ENCODE measurements around the gene OS9.
A peak's percentile ranks its signal among the peaks of the same experiment; 100 is the strongest.

Gene OS9

GRCh38 chr12:57726884-57727757 is 33.2 kb downstream of the OS9 start:
- no peak for DNase-seq (ENCODE audit: extremely low read depth, low read depth)
- peak; percentile 46 for TF ChIP-seq CTCF (IDR thresholded peaks at IDR 0.05; ENCODE audit: low read depth, low read length)

DNA sequence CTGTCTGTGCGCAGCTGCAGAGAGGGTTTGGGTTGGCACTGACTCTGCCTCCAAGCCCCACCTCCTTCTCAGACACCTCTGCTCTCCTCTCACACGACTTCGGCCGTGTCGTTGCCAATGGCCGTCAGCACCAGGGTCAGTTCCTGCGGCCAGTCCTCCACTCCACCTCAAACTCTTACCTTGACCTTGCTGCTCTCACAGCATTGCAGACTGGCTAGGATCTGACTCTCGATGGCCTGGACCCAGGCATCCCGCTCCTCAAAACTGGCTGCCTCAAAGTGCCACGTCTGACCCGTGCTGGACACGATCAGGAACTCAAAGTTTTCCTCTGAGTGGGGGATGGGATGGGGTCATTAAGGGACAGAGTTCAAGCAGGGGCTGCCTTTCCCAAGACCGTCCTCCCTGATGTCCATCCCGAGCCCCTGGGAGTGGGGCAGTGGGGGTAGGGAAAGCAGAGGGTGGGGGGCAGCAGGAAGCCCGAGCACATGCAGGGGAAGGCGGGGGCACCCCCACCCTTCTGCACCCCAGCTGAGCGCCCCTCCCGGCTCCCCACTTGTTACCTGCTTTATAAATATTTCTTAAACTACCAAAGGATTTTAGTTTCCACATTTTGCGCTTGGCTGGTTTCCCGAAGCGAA is 33.9 kb downstream of the OS9 start:
- no peak for TF ChIP-seq CTCF (IDR thresholded peaks at IDR 0.05; ENCODE audit: low read depth, low read length)
- no peak for DNase-seq (ENCODE audit: extremely low read depth, low read depth)

DNA sequence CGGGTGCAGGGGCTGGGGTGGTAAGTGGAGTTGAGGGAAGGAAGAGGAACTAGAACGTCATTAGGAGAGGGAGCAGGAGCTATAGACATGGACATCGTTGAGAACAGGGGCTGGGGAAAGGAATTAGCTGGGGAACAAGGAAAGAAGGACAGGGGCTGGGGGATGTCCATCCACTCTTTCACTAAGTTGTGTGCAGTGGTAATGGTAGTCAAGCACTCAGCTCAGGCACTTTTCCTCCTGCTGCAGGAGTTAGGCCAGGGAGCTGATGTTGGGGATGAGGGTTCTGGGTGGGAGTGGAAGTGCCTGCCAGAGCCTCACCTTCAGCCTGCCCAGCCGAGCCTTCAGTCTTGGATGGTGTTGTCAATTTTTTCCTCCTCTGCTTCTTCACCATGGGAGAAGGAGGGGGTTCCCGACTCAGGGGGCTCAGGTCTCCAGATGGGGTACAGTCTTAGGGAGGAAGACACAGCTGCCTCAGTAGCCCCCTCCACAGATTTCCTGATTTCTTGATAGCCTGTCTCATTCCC is 35.5 kb downstream of the OS9 start:
- DNase-seq (ENCODE audit: extremely low read depth, low read depth), result no peak

GRCh38 chr12:57730336-57731067 is 36.6 kb downstream of the OS9 start:
- no peak for DNase-seq (ENCODE audit: extremely low read depth, low read depth)
- no peak for TF ChIP-seq CTCF (IDR thresholded peaks at IDR 0.05; ENCODE audit: low read depth, low read length)

More for the DNA sequence above, 35.5 kb downstream of the OS9 start:
- no peak for TF ChIP-seq CTCF (IDR thresholded peaks at IDR 0.05; ENCODE audit: low read depth, low read length)

GRCh38 chr12:57731411-57732080 is 37.6 kb downstream of the OS9 start:
- TF ChIP-seq CTCF (IDR thresholded peaks at IDR 0.05; ENCODE audit: low read depth, low read length), result no peak

GRCh38 chr12:57732270-57732669 is 38.3 kb downstream of the OS9 start:
- TF ChIP-seq CTCF (IDR thresholded peaks at IDR 0.05; ENCODE audit: low read depth, low read length), result no peak
- DNase-seq (ENCODE audit: extremely low read depth, low read depth), result no peak

More at GRCh38 chr12:57731411-57732080, 37.6 kb downstream of the OS9 start:
- no peak for DNase-seq (ENCODE audit: extremely low read depth, low read depth)

Data from AG09319 (cell line).